ENCODE results near the gene RRP8. TPM values are rescaled to one million over a fixed set of nuclear protein-coding genes. Genes with fewer than 3 reads are reported as not detected.

RRP8 gene
- total RNA-seq, 2 experiments from 2014 or later = 26.4 to 33.6 TPM

- ChIA-PET POLR2A (interaction anchor here (1.1 kb wide), 1 partner anchor 17 kb away, joined by 5 read pairs; the partner anchor contains the start of gene TPP1), CTCF (ENCODE audit: unreplicated experiment) (no interaction called here)
- Histone ChIP-seq H4K20me1 (ENCODE audit: insufficient read depth, low read length) (no peaks in the 10 kb centered on the region), H3K79me2 (ENCODE audit: insufficient read depth, low read depth, low read length) (no peaks in the 10 kb centered on the region), H3K36me3 (ENCODE audit: insufficient read depth, low read length) (no peaks in the 10 kb centered on the region), H3K4me2 (ENCODE audit: low read length) (no peak overlapping the region), H3K9me3 (ENCODE audit: low read length) (no peaks in the 10 kb centered on the region), H3K27ac (ENCODE audit: low read depth, low read length, poor library complexity, severe bottlenecking) (no peak overlapping the region), H2AFZ (ENCODE audit: low read length) (no peak overlapping the region), H3K4me1 (ENCODE audit: insufficient read depth, low read length, poor library complexity, severe bottlenecking) (no peaks in the 10 kb centered on the region), H3K4me3 (ENCODE audit: low read depth, low read length, poor library complexity, severe bottlenecking) (no peak overlapping the region), H3K9me2 (ENCODE audit: insufficient read depth, low read length) (no peaks in the 10 kb centered on the region)
- intact Hi-C loops (cut with micrococcal nuclease; ENCODE audit: unreplicated experiment) = no loop called here
- no peak for DNase-seq (ENCODE audit: low spot score)
- no TSS peak for BruUV-seq (replicated peaks)
- TF ChIP-seq CTCF (conservative IDR thresholded peaks at IDR 0.05; ENCODE audit: low read length) (no peak), EZH2phosphoT487 (IDR thresholded peaks at IDR 0.05; ENCODE audit: borderline replicate concordance, low read depth, low read length) (no peak)
These were observed 33.1 kb upstream of the RRP8 start for GRCh38 chr11:6636480-6636879.

- H3K4me2 ChIP-seq (ENCODE audit: low read length) = no peak overlapping the region
- H3K9me3 ChIP-seq (ENCODE audit: low read length) = no peaks in the 10 kb centered on the region
- H3K4me1 ChIP-seq (ENCODE audit: insufficient read depth, low read length, poor library complexity, severe bottlenecking) = no peaks in the 10 kb centered on the region
- no peaks in the 10 kb centered on the region for H3K36me3 ChIP-seq (ENCODE audit: insufficient read depth, low read length)
- H3K9me2 ChIP-seq (ENCODE audit: insufficient read depth, low read length) = no peaks in the 10 kb centered on the region
- H3K27ac ChIP-seq (ENCODE audit: low read depth, low read length, poor library complexity, severe bottlenecking) = no peak overlapping the region
- DNase-seq (ENCODE audit: low spot score) = no peak
- no peaks in the 10 kb centered on the region for H3K79me2 ChIP-seq (ENCODE audit: insufficient read depth, low read depth, low read length)
- TF ChIP-seq CTCF (conservative IDR thresholded peaks at IDR 0.05; ENCODE audit: low read length) (no peak), EZH2phosphoT487 (IDR thresholded peaks at IDR 0.05; ENCODE audit: borderline replicate concordance, low read depth, low read length) (no peak)
- no peaks in the 10 kb centered on the region for H4K20me1 ChIP-seq (ENCODE audit: insufficient read depth, low read length)
- ChIA-PET POLR2A (interaction anchor here (1.3 kb wide), 2 partner anchors 15 to 16 kb away, joined by 3 read pairs; partner anchors contain the start of gene TPP1), CTCF (ENCODE audit: unreplicated experiment) (no interaction called here)
- no peak overlapping the region for H2AFZ ChIP-seq (ENCODE audit: low read length)
- intact Hi-C loops (cut with micrococcal nuclease; ENCODE audit: unreplicated experiment) = no loop called here
- H3K4me3 ChIP-seq (ENCODE audit: low read depth, low read length, poor library complexity, severe bottlenecking) = no peak overlapping the region
- no TSS peak for BruUV-seq (replicated peaks)
These were observed 31.9 kb upstream of the RRP8 start for GRCh38 chr11:6635082-6635932.

- H3K9me3 ChIP-seq (ENCODE audit: low read length) = no peaks in the 10 kb centered on the region
- no TSS peak for BruUV-seq (replicated peaks)
- H3K9me2 ChIP-seq (ENCODE audit: insufficient read depth, low read length) = no peaks in the 10 kb centered on the region
- no peak for DNase-seq (ENCODE audit: low spot score)
- H3K27ac ChIP-seq (ENCODE audit: low read depth, low read length, poor library complexity, severe bottlenecking) = no peak overlapping the region
- ChIA-PET CTCF (ENCODE audit: unreplicated experiment) (no interaction called here), POLR2A (interaction anchor here (1.3 kb wide), 1 partner anchor 15 kb away, joined by 3 read pairs; no protein-coding TSS in a partner anchor)
- H2AFZ ChIP-seq (ENCODE audit: low read length) = no peak overlapping the region
- H3K4me1 ChIP-seq (ENCODE audit: insufficient read depth, low read length, poor library complexity, severe bottlenecking) = no peaks in the 10 kb centered on the region
- H3K4me2 ChIP-seq (ENCODE audit: low read length) = no peak overlapping the region
- no peak overlapping the region for H3K4me3 ChIP-seq (ENCODE audit: low read depth, low read length, poor library complexity, severe bottlenecking)
- intact Hi-C loops (cut with micrococcal nuclease; ENCODE audit: unreplicated experiment) = no loop called here
- H3K79me2 ChIP-seq (ENCODE audit: insufficient read depth, low read depth, low read length) = no peaks in the 10 kb centered on the region
- TF ChIP-seq EZH2phosphoT487 (IDR thresholded peaks at IDR 0.05; ENCODE audit: borderline replicate concordance, low read depth, low read length) (no peak), CTCF (conservative IDR thresholded peaks at IDR 0.05; ENCODE audit: low read length) (no peak)
- no peaks in the 10 kb centered on the region for H3K36me3 ChIP-seq (ENCODE audit: insufficient read depth, low read length)
- no peaks in the 10 kb centered on the region for H4K20me1 ChIP-seq (ENCODE audit: insufficient read depth, low read length)
These were observed 31.1 kb upstream of the RRP8 start for GRCh38 chr11:6634534-6634933.
